Neuronal stem cell (in vitro differentiated cells): ENCODE results near the gene KLHDC7B.

Source experiments
- DNase-seq: peaks from one replicate; pipeline ENCODE4 v3.0.0-alpha.2; 2013; ENCODE audit warnings: low spot score
- H2AFZ ChIP-seq: one replicate; pipeline ENCODE4 v1.6.1; 2013; ENCODE audit warnings: mild to moderate bottlenecking, low read length, inconsistent platforms
- H2AK5ac ChIP-seq: 2 replicates; pipeline ENCODE4 v1.6.1; 2013; ENCODE audit warnings: low read depth, mild to moderate bottlenecking, inconsistent platforms, low read length, moderate library complexity, mixed read lengths
- H2BK120ac ChIP-seq: 2 replicates; pipeline ENCODE4 v1.6.1; 2013; ENCODE audit warnings: low read depth, mild to moderate bottlenecking, inconsistent platforms, low read length, moderate library complexity, mixed read lengths
- H2BK12ac ChIP-seq: one replicate; pipeline ENCODE4 v1.6.1; 2013; ENCODE audit warnings: low read length, inconsistent platforms
- H2BK15ac ChIP-seq: 2 replicates; pipeline ENCODE4 v1.6.1; 2013; ENCODE audit warnings: mild to moderate bottlenecking, low read length, inconsistent platforms, mixed read lengths
- H2BK5ac ChIP-seq: one replicate; pipeline ENCODE4 v1.6.1; 2013; ENCODE audit warnings: inconsistent platforms, mild to moderate bottlenecking, low read length, moderate library complexity
- H3K14ac ChIP-seq: one replicate; pipeline ENCODE4 v1.6.1; 2013; ENCODE audit warnings: low read length, inconsistent platforms
- H3K18ac ChIP-seq: 2 replicates; pipeline ENCODE4 v1.6.1; 2013; ENCODE audit warnings: low read length, inconsistent platforms
- H3K23ac ChIP-seq: 2 replicates; pipeline ENCODE4 v1.6.1; 2013; ENCODE audit warnings: low read depth, mild to moderate bottlenecking, mixed read lengths, low read length, inconsistent platforms; ENCODE audit not compliant: poor library complexity
- H3K27ac ChIP-seq: replicated peaks from 3 replicates; pipeline ENCODE4 v1.5.1; 2013; ENCODE audit warnings: low read length, inconsistent platforms
- H3K27me3 ChIP-seq, 3 experiments: 2 replicates each; pipeline ENCODE4 v1.6.1; 2013; ENCODE audit warnings: low read length in 3 of 3, mild to moderate bottlenecking in 2 of 3, inconsistent platforms in 1 of 3, low read depth in 1 of 3, mixed read lengths in 1 of 3, moderate library complexity in 1 of 3; ENCODE audit not compliant: control insufficient read depth in 3 of 3, insufficient read depth in 3 of 3
- H3K36me3 ChIP-seq, 2 donors: replicated peaks in 1 of 2; 2 replicates each; pipeline ENCODE4 v1.6.1; 2013; ENCODE audit warnings: low read length in 2 of 2; ENCODE audit not compliant: control insufficient read depth in 2 of 2, insufficient read depth in 2 of 2
- H3K4ac ChIP-seq: 2 replicates; pipeline ENCODE4 v1.6.1; 2013; ENCODE audit warnings: inconsistent platforms, mild to moderate bottlenecking, low read length, moderate library complexity
- H3K4me1 ChIP-seq, 2 donors: 1 replicate in 1 of 2; 2 replicates in 1 of 2; pipeline ENCODE4 v1.6.1; 2013; ENCODE audit warnings: low read length in 2 of 2, low read depth in 1 of 2; ENCODE audit not compliant: control insufficient read depth in 2 of 2, insufficient read depth in 1 of 2
- H3K4me2 ChIP-seq: one replicate; pipeline ENCODE4 v1.6.1; 2013; ENCODE audit warnings: mild to moderate bottlenecking, low read length, inconsistent platforms; ENCODE audit not compliant: insufficient read depth, poor library complexity, severe bottlenecking
- H3K4me3 ChIP-seq, 2 donors: 2 replicates each; pipeline ENCODE4 v1.5.1; 2013; ENCODE audit warnings: low read length in 2 of 2, mild to moderate bottlenecking in 2 of 2, inconsistent platforms in 1 of 2, moderate library complexity in 1 of 2
- H3K79me1 ChIP-seq: one replicate; pipeline ENCODE4 v1.6.1; 2013; ENCODE audit warnings: low read depth, mild to moderate bottlenecking, inconsistent platforms, low read length, moderate library complexity
- H3K9ac ChIP-seq: one replicate; pipeline ENCODE4 v1.6.1; 2013; ENCODE audit warnings: mild to moderate bottlenecking, low read depth, low read length, inconsistent platforms; ENCODE audit not compliant: poor library complexity
- H3K9me3 ChIP-seq, 2 donors: replicated peaks in 1 of 2; 2 replicates each; pipeline versions ENCODE3 to v1.6.1; 2013; ENCODE audit warnings: low read length in 2 of 2, mild to moderate bottlenecking in 2 of 2, inconsistent platforms in 1 of 2, low read depth in 1 of 2, mixed read lengths in 1 of 2, moderate library complexity in 1 of 2; ENCODE audit not compliant: control insufficient read depth in 2 of 2, insufficient read depth in 1 of 2
- H4K8ac ChIP-seq: one replicate; pipeline ENCODE4 v1.6.1; 2013; ENCODE audit warnings: low read depth, mild to moderate bottlenecking, inconsistent platforms, low read length, moderate library complexity
- H4K91ac ChIP-seq: one replicate; pipeline ENCODE4 v1.6.1; 2013; ENCODE audit warnings: low read length, low read depth, mild to moderate bottlenecking, inconsistent platforms; ENCODE audit not compliant: poor library complexity
- WGBS, 2 donors: extraction: QIAGEN DNeasy Blood & Tissue Kit; methylation state at CpG; one replicate each; pipeline ENCODE4 v1.1.7; 2013; ENCODE audit warnings: missing lambda C conversion rate in 2 of 2, mixed read lengths in 1 of 2; ENCODE audit not compliant: insufficient read length in 2 of 2, insufficient replicate concordance in 1 of 2; ENCODE audit errors: extremely low coverage in 2 of 2; 5-methylcytosine and 5-hydroxymethylcytosine counted together

KLHDC7B gene

DNA sequence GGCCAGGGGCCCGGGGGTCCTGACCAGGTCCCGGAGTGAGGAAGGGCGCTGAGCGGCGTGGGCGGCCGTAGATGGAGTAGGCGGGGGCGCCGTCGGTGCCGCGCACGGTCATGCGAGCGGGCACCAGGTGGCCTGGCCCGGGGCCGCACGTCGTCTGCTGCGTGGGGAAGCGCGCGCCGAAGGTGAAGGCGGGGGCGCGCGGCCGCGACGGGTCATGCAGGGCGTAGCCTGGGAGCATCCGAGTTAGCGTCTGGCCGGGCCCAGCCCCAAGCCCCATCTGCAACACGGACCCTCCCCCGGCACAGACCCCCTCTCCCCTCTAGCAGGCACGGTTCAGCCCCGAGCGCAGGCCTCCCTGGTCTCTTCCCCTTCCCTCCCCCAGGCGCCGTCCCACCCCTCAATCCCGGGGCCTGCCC is 14.1 kb upstream of the KLHDC7B start:
- H4K8ac ChIP-seq = peak overlapping the region; percentile 65
- H2BK120ac ChIP-seq = no peak overlapping the region
- no peak overlapping the region for H4K91ac ChIP-seq
- H3K27ac ChIP-seq = no peak overlapping the region
- peak overlapping the region; percentile 99 for H3K23ac ChIP-seq
- peak overlapping the region; percentile 97 for H2BK15ac ChIP-seq
- H2AFZ ChIP-seq = peak overlapping the region; percentile 96
- H3K4ac ChIP-seq = no peak overlapping the region
- peak overlapping the region; percentile 55 to 82 for H3K4me3 ChIP-seq
- no peak for DNase-seq
- H3K14ac ChIP-seq = peak overlapping the region; percentile 94
- H3K27me3 ChIP-seq = peaks cover 14 to 35% (median 14%) of the 10 kb centered on the region in 3 experiments
- H2BK12ac ChIP-seq = peak overlapping the region; percentile 84
- peaks cover 12 to 17% of the 10 kb centered on the region in 2 donors for H3K4me1 ChIP-seq
- peak overlapping the region; percentile 99 for H2AK5ac ChIP-seq
- peak overlapping the region; percentile 89 for H3K4me2 ChIP-seq
- peaks cover 8 to 21% of the 10 kb centered on the region in 2 donors for H3K9me3 ChIP-seq
- H3K18ac ChIP-seq = peak overlapping the region; percentile 98
- H3K79me1 ChIP-seq = peaks cover 4% of the 10 kb centered on the region
- H2BK5ac ChIP-seq = peak overlapping the region; percentile 82
- peak overlapping the region; percentile 84 for H3K9ac ChIP-seq
- no peaks in the 10 kb centered on the region for H3K36me3 ChIP-seq
- no CpG with 5 or more reads among the region's 44 CpGs for WGBS, 2 donors

DNA sequence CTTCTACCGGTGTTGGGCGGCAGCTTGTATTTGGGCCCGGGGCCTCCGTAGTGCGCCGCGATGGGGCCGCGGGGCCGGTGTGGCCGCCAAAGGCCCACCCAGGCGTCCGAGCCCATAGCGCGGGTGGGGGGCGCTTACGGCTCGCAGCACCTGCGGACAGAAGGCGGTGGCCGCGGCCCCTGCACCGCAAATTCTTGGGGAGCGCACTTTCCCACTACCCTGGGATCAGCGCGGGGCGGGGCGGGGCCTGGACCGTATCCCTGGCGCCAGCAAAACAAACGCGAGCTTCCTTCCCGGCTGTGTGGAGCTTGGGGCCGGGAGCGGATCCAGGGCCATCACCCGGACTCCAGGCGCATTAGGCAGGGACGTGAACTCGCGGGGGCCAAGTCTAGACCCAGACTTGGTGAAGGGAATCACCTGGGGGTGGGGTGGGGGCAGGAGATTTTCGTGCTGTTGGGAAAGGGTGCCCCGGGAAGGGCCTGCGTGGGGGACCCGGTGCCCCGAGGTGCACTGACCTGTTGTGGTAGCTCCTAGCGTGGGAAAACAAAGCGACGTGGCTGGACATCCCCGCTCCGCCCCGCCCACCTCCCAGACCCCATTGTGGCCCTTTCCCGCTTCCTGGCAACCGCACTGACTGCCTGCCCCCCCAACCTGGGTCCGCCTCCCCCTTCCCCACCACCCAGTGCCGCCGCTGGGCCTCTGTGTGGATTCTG is 13.6 kb upstream of the KLHDC7B start:
- Histone ChIP-seq H2BK5ac (peak overlapping the region; percentile 82), H2BK120ac (no peak overlapping the region), H3K36me3 (no peaks in the 10 kb centered on the region), H3K4me1 (peaks cover 7 to 12% of the 10 kb centered on the region in 2 donors), H2BK12ac (no peak overlapping the region), H3K27ac (no peak overlapping the region), H2AK5ac (peak overlapping the region; percentile 99), H2BK15ac (peak overlapping the region; percentile 97), H3K79me1 (no peaks in the 10 kb centered on the region), H4K8ac (peak overlapping the region; percentile 65), H3K4me2 (peak overlapping the region; percentile 89), H3K4ac (peak overlapping the region; percentile 53), H3K9me3 (peaks cover 8 to 21% of the 10 kb centered on the region in 2 donors), H3K23ac (peak overlapping the region; percentile 73), H4K91ac (no peak overlapping the region), H2AFZ (peak overlapping the region; percentile 96), H3K4me3 (peak overlapping the region; percentile 55 to 82), H3K18ac (peak overlapping the region; percentile 98), H3K27me3 (peaks cover 14 to 35% (median 14%) of the 10 kb centered on the region in 3 experiments), H3K14ac (peak overlapping the region; percentile 21), H3K9ac (peak overlapping the region; percentile 92)
- DNase-seq = no peak
- no CpG with 5 or more reads among the region's 56 CpGs for WGBS, 2 donors

DNA sequence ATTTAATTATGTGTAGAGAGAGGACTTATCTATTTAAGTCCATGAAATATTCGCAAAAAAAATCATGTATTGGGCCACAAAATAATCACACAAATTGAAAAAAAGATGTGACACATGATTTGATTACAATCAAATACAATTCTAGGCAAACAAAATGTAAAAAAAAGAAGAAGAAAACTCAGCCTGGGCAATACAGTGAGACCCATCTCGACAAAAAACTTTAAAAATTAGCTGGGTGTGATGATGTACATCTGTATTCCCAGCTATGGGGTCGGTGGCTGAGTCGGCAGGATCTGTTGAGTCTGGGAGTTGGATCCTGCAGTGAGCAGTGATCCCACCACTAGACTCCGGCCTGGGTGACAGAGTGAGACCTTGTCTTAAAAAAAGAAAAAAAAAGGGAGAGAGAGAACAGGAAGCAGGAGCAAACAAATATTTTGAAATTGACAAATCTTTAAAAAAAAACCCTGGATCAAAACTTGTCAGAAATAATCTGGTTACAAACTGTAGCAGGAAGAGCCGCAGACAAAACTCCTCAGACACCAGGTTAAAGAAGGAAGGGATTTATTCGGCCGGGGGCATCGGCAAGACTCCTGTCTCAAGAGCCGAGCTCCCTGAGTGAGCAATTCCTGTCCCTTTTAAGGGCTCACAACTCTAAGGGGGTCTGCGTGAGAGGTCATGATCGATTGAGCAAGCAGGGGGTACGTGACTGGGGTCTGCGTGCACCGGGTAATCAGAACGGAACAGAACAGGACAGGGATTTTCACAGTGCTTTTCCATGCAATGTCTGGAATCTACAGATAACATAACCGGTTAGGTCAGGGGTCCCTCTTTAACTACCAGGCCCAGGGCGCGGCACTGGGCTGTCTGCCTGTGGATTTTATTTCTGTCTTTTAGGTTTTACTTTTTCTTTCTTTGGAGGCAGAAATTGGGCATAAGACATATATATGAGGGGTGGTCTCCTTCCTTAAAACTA is 12.6 kb upstream of the KLHDC7B start:
- Histone ChIP-seq H3K23ac (no peak overlapping the region), H2BK15ac (no peak overlapping the region), H3K9ac (no peak overlapping the region), H3K4me3 (peak overlapping the region in 1 of 2 donors; percentile 55), H3K18ac (no peak overlapping the region), H2BK120ac (no peak overlapping the region), H2AK5ac (no peak overlapping the region), H2BK5ac (no peak overlapping the region), H3K36me3 (no peaks in the 10 kb centered on the region), H3K79me1 (no peaks in the 10 kb centered on the region), H3K4ac (no peak overlapping the region), H3K9me3 (peaks cover 8 to 21% of the 10 kb centered on the region in 2 donors), H4K8ac (no peak overlapping the region), H4K91ac (no peak overlapping the region), H3K27ac (no peak overlapping the region), H3K4me1 (peaks cover 7 to 9% of the 10 kb centered on the region in 2 donors), H3K4me2 (no peak overlapping the region), H3K14ac (no peak overlapping the region), H2BK12ac (no peak overlapping the region), H2AFZ (peak overlapping the region; percentile 96), H3K27me3 (peaks cover 14 to 35% (median 14%) of the 10 kb centered on the region in 3 experiments)
- no peak for DNase-seq
- WGBS, 2 donors = no CpG with 5 or more reads among the region's 19 CpGs
